Lung (tissue), 12 donors: Measurements from ENCODE around the gene HDDC3. TPM values are rescaled to one million over a fixed set of nuclear protein-coding genes. Genes with fewer than 3 reads are reported as not detected.

ENCODE experiments used
- ATAC-seq: fragments of 200-7000 bp; cut with Tn5 transposase; one replicate; pipeline ENCODE4 v1.9.1; 2020; ENCODE audit warnings: moderate number of reproducible peaks; ENCODE audit not compliant: insufficient read depth, low FRiP score
- DNase-seq, 3 donors: peaks; one replicate each; pipeline ENCODE4 v3.0.0-alpha.2; 2013 to 2017
- H3K27ac ChIP-seq, 2 donors: one replicate each; pipeline ENCODE4 v1.5.1; 2013; ENCODE audit warnings: mild to moderate bottlenecking in 2 of 2, moderate library complexity in 2 of 2, control low read depth in 1 of 2, inconsistent platforms in 1 of 2, low read depth in 1 of 2, low read length in 1 of 2
- H3K27me3 ChIP-seq, 3 donors: one replicate each; pipeline ENCODE4 v1.5.1; 2013; ENCODE audit warnings: low read length in 2 of 3; ENCODE audit not compliant: control insufficient read depth in 3 of 3, insufficient read depth in 3 of 3
- H3K36me3 ChIP-seq, 4 donors: one replicate each; pipeline ENCODE4 v1.5.1; 2013; ENCODE audit warnings: low read length in 4 of 4, mild to moderate bottlenecking in 1 of 4, moderate library complexity in 1 of 4; ENCODE audit not compliant: control insufficient read depth in 4 of 4, insufficient read depth in 4 of 4
- H3K4me1 ChIP-seq, 5 donors: one replicate each; pipeline ENCODE4 v1.5.1; 2013; ENCODE audit warnings: low read length in 5 of 5, mild to moderate bottlenecking in 2 of 5, moderate library complexity in 1 of 5; ENCODE audit not compliant: control insufficient read depth in 5 of 5, insufficient read depth in 5 of 5
- H3K4me3 ChIP-seq: one replicate; pipeline ENCODE4 v1.5.1; 2013; ENCODE audit warnings: mild to moderate bottlenecking, control low read depth, moderate library complexity
- H3K9ac ChIP-seq, 2 donors: one replicate each; pipeline ENCODE4 v1.5.1; 2013; ENCODE audit warnings: low read length in 2 of 2, control low read depth in 1 of 2; ENCODE audit not compliant: insufficient read depth in 1 of 2
- H3K9me3 ChIP-seq, 4 donors: one replicate each; pipeline ENCODE4 v1.5.1; 2013; ENCODE audit warnings: low read length in 3 of 4, mild to moderate bottlenecking in 1 of 4, moderate library complexity in 1 of 4; ENCODE audit not compliant: control insufficient read depth in 4 of 4, insufficient read depth in 3 of 4
- WGBS, 2 donors: extraction: QIAGEN DNeasy Blood & Tissue Kit; methylation state at CpG; one replicate each; pipeline ENCODE4 v1.1.7; 2013; 5-methylcytosine and 5-hydroxymethylcytosine counted together
- polyA plus RNA-seq, 2 donors: library from polyadenylated mRNA; stranded (reverse); fragments of 200-250 nt; gene quantifications; one replicate each; pipeline ENCODE4 v1.2.1, GENCODE V29; 2013
- total RNA-seq, 2 donors: library from RNA; depleted of rRNA in 1 of 2; stranded (reverse); fragments of >200 nt in 1 of 2; gene quantifications; one replicate each; pipeline ENCODE4 v1.2.1, GENCODE V29; 2014 to 2021
- TF ChIP-seq, protein P1 (sequence below): IDR thresholded peaks from 2 replicates; pipeline ENCODE4 v1.5.1; 2012; ENCODE audit warnings: mild to moderate bottlenecking; ENCODE audit errors: control extremely low read depth, extremely low read depth
- donor health status: control.
- donor health status: control.
- donor health status: Bipolar disorder and iron deficiency.
- donor health status: healthy.
- donor health status: DM: yes; HTN: yes; CAD: no.

HDDC3 gene
- total and polyA plus RNA-seq, 4 donors = 12.7 to 19.6 (median 16.5) TPM

- Histone ChIP-seq H3K36me3 (peaks cover 34 to 87% (median 49%) of the 10 kb centered on the region in 4 donors), H3K4me3 (no peak overlapping the region), H3K4me1 (no peaks in the 10 kb centered on the region), H3K9ac (no peak overlapping the region), H3K27me3 (no peaks in the 10 kb centered on the region), H3K27ac (peak overlapping the region in 1 of 2 donors; percentile 30), H3K9me3 (no peaks in the 10 kb centered on the region)
- ATAC-seq (no peak), DNase-seq (no peak)
- TF ChIP-seq, protein P1, sequence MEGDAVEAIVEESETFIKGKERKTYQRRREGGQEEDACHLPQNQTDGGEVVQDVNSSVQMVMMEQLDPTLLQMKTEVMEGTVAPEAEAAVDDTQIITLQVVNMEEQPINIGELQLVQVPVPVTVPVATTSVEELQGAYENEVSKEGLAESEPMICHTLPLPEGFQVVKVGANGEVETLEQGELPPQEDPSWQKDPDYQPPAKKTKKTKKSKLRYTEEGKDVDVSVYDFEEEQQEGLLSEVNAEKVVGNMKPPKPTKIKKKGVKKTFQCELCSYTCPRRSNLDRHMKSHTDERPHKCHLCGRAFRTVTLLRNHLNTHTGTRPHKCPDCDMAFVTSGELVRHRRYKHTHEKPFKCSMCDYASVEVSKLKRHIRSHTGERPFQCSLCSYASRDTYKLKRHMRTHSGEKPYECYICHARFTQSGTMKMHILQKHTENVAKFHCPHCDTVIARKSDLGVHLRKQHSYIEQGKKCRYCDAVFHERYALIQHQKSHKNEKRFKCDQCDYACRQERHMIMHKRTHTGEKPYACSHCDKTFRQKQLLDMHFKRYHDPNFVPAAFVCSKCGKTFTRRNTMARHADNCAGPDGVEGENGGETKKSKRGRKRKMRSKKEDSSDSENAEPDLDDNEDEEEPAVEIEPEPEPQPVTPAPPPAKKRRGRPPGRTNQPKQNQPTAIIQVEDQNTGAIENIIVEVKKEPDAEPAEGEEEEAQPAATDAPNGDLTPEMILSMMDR = no peak
- WGBS, 2 donors = 43 to 77% methylated on average over 7 of the region's 7 CpGs
These were observed 17.0 kb downstream of the HDDC3 start for GRCh38 chr15:90915216-90915807.

GRCh38 chr15:90914305-90915080, 17.9 kb downstream of the HDDC3 start:
- Histone ChIP-seq H3K27me3 (no peaks in the 10 kb centered on the region), H3K36me3 (peaks cover 27 to 85% (median 45%) of the 10 kb centered on the region in 4 donors), H3K27ac (peak overlapping the region in 1 of 2 donors; percentile 59), H3K9ac (no peak overlapping the region), H3K4me1 (no peaks in the 10 kb centered on the region), H3K9me3 (no peaks in the 10 kb centered on the region), H3K4me3 (no peak overlapping the region)
- ATAC-seq = no peak
- no peak for DNase-seq
- WGBS, 2 donors = 65 to 82% methylated on average over 22 of the region's 22 CpGs
- TF ChIP-seq, protein P1 = no peak

GRCh38 chr15:90913398-90913944, 18.9 kb downstream of the HDDC3 start:
- Histone ChIP-seq H3K9me3 (no peaks in the 10 kb centered on the region), H3K9ac (no peak overlapping the region), H3K27ac (no peak overlapping the region), H3K4me3 (no peak overlapping the region), H3K4me1 (no peaks in the 10 kb centered on the region), H3K27me3 (no peaks in the 10 kb centered on the region), H3K36me3 (peaks cover 22 to 86% (median 42%) of the 10 kb centered on the region in 4 donors)
- DNase-seq (no peak), ATAC-seq (no peak)
- TF ChIP-seq, protein P1 = no peak
- WGBS, 2 donors = 95 to 97% methylated on average over 12 of the region's 12 CpGs
